GM12891 (cell line): ENCODE data around the gene DHRS13.

Experiments used
- POLR2A ChIP-seq: IDR thresholded peaks from 2 replicates; pipeline ENCODE4 v1.6.1; 2011; ENCODE audit warnings: low read depth, low read length, control low read depth
- POLR2AphosphoS5 ChIP-seq: IDR thresholded peaks from 2 replicates; pipeline ENCODE4 v1.6.1; 2011; ENCODE audit warnings: low read depth, low read length, control low read depth
- POU2F2 ChIP-seq: IDR thresholded peaks from 2 replicates; pipeline ENCODE4 v1.6.1; 2011; ENCODE audit warnings: low read depth, mild to moderate bottlenecking, control low read depth, low read length, moderate library complexity
- SPI1 ChIP-seq: IDR thresholded peaks from 2 replicates; pipeline ENCODE4 v1.6.1; 2011; ENCODE audit warnings: low read depth, low read length, control low read depth
- TAF1 ChIP-seq: IDR thresholded peaks from 2 replicates; pipeline ENCODE4 v1.6.1; 2011; ENCODE audit warnings: low read depth, low read length, control low read depth

DNA sequence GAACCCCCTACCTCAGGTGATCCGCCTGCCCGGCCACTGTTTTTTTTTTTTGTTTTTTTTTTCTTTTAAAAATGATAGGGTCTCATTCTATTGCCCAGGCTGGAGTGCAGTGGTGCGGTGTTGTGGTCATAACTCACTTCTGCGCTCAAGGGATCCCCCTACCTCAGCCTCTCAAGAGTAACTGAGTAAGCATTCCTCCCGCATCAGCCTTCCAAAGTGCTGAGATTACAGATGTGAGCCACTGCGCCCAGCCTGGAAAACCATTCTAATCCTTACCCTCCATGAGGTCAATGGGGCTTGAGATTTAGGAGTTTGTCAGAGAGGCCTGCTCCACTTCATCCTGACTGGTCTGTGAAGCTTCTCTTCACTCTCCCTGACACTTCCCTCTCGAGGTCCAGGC is 35.6 kb downstream of the DHRS13 start:
- TF ChIP-seq TAF1 (no peak), POLR2A (no peak), POLR2AphosphoS5 (no peak), SPI1 (no peak), POU2F2 (no peak)
